Gastroesophageal sphincter (tissue), 3 donors: ENCODE results near the gene VOPP1.

Experiments
- CTCF ChIP-seq, 4 experiments: fragments of 200-600 bp in 2 of 4; fragments of 450-650 bp in 2 of 4; sonication (generic) in 1 of 4; IDR thresholded peaks; one replicate each; pipeline ENCODE4 v1.5.1; 2017 to 2019; ENCODE audit warnings: antibody characterized with exemption in 4 of 4, mild to moderate bottlenecking in 2 of 4, moderate library complexity in 2 of 4
- POLR2A ChIP-seq, 2 donors: fragments of 450-650 bp; IDR thresholded peaks; one replicate each; pipeline ENCODE4 v1.6.1; 2017; ENCODE audit warnings: antibody characterized with exemption in 2 of 2, mild to moderate bottlenecking in 2 of 2, moderate library complexity in 1 of 2
- POLR2AphosphoS5 ChIP-seq: sonication (generic); formaldehyde crosslinking; IDR thresholded peaks from one replicate; pipeline ENCODE4 v1.6.1; 2017; ENCODE audit warnings: antibody characterized with exemption

DNA sequence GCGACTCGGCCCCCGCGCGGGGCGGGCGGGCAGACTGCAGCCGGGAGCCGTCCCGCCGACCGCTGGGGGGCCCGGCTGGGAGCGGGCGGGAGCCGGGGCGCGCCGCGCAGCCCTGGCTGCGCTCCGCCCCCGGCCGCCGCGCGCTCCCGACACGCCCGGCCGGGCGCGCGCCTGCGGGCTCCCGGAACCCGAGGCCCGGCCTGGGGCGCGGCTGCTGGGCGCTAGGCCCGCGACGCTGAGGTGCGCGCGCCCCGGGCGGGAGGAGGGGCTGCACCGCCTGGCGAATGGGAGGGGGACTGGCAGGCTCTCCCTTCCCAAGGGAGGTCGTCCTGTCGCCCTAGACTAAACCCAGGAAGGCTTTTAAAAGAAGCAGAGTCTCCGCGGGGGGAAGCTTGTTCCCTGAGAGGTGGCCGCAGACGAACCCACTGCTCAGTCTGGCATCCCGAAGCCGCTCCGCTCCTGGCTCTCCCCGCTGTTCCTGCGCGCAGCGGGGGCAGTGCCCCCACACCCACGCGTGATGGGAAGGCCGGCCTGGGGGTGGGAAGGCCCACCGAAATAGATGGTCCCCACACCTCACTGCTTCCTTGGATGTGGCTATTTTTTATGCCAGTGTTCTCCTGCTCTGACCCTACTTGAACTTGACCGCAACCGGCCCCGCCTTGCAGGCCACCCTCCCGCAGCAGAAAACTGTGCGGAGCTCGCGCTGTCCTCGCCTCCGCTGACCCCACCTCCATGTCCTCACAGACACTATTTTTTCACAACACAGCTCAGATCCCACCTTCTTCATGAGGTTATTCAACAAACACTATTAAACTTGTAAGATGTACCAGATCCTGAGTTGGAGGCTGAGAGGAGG lies at the start of gene VOPP1:
- TF ChIP-seq CTCF (IDR thresholded peaks at IDR 0.05) (no peak), POLR2A (IDR thresholded peaks at IDR 0.05) (peak in 1 of 2 donors; percentile 48), POLR2AphosphoS5 (peak; percentile 47)
